ENCODE measurements around the gene TNS3.
"Not testable (repeated sequence)": the region's sequence is repeated elsewhere in the genome, so short reads cannot be mapped to it uniquely, and the experiment has no call there.

The TNS3 gene

GRCh38 chr7:47587976-47588375, 6.1 kb upstream of the TNS3 start:
- DNase-seq, result no peak
- no peak overlapping the region for H3K9ac ChIP-seq (ENCODE audit: low read length)
- peaks cover 0 to 45% of the 10 kb centered on the region in 2 experiments for H3K27me3 ChIP-seq (ENCODE audit: control insufficient read depth in 1 of 2, insufficient read depth in 1 of 2, low read length in 2 of 2)
- H3K9me3 ChIP-seq (ENCODE audit: control insufficient read depth, low read length), result peaks cover 6% of the 10 kb centered on the region
- no peak overlapping the region for H3K23ac ChIP-seq (ENCODE audit: low read length in 2 of 2)
- H3K4me3 ChIP-seq (ENCODE audit: insufficient read depth in 1 of 2, low read depth in 1 of 2, low read length in 2 of 2), result no peak overlapping the region
- H3K79me1 ChIP-seq (replicated peaks; ENCODE audit: low read length, poor library complexity, severe bottlenecking), result no peaks in the 10 kb centered on the region
- no peak overlapping the region for H3K14ac ChIP-seq (ENCODE audit: low read length in 2 of 2)
- H2BK12ac ChIP-seq (ENCODE audit: low read length in 2 of 2), result peak overlapping the region in 1 of 2 experiments; percentile 88
- no peak overlapping the region for H3K4ac ChIP-seq (ENCODE audit: low read depth in 1 of 2, low read length in 2 of 2)
- H2BK15ac ChIP-seq (ENCODE audit: low read depth, poor library complexity, severe bottlenecking), result no peak overlapping the region
- peaks cover 23% of the 10 kb centered on the region for H3K4me1 ChIP-seq (ENCODE audit: control insufficient read depth, insufficient read depth, low read depth, low read length)
- no peaks in the 10 kb centered on the region for H3K36me3 ChIP-seq (ENCODE audit: control insufficient read depth in 1 of 2, insufficient read depth in 2 of 2, low read depth in 1 of 2, low read length in 2 of 2)
- H3K4me2 ChIP-seq (ENCODE audit: low read length, poor library complexity, severe bottlenecking), result no peak overlapping the region
- H2AK5ac ChIP-seq (ENCODE audit: low read length, severe bottlenecking), result no peak overlapping the region
- no peak overlapping the region for H2AFZ ChIP-seq (ENCODE audit: low read depth, low read length)
- H2BK5ac ChIP-seq (ENCODE audit: low read depth, low read length, poor library complexity, severe bottlenecking), result no peak overlapping the region
- no peak overlapping the region for H2BK120ac ChIP-seq (ENCODE audit: low read depth, low read length)
- WGBS, result 96% methylated on average over 8 of the region's 9 CpGs
- no peak overlapping the region for H4K91ac ChIP-seq (ENCODE audit: low read length)
- H4K8ac ChIP-seq (ENCODE audit: low read length), result no peak overlapping the region
- no peak overlapping the region for H3K27ac ChIP-seq (ENCODE audit: low read length, poor library complexity, severe bottlenecking)
- no peak overlapping the region for H3K18ac ChIP-seq (ENCODE audit: low read depth in 1 of 2, low read length in 2 of 2)

- peak overlapping the region; percentile 40 for H4K91ac ChIP-seq (ENCODE audit: low read length)
- H2BK5ac ChIP-seq (ENCODE audit: low read depth, low read length, poor library complexity, severe bottlenecking), result no peak overlapping the region
- peak overlapping the region; percentile 42 for H2BK120ac ChIP-seq (ENCODE audit: low read depth, low read length)
- 88% methylated on average over 7 of the region's 7 CpGs for WGBS
- no peaks in the 10 kb centered on the region for H3K79me1 ChIP-seq (replicated peaks; ENCODE audit: low read length, poor library complexity, severe bottlenecking)
- no peak overlapping the region for H4K8ac ChIP-seq (ENCODE audit: low read length)
- no peak overlapping the region for H3K23ac ChIP-seq (ENCODE audit: low read length in 2 of 2)
- DNase-seq, result no peak
- H2AK5ac ChIP-seq (ENCODE audit: low read length, severe bottlenecking), result no peak overlapping the region
- peak overlapping the region; percentile 37 to 88 for H2BK12ac ChIP-seq (ENCODE audit: low read length in 2 of 2)
- H3K14ac ChIP-seq (ENCODE audit: low read length in 2 of 2), result no peak overlapping the region
- H3K9me3 ChIP-seq (ENCODE audit: control insufficient read depth, low read length), result peaks cover 6% of the 10 kb centered on the region
- H3K27me3 ChIP-seq (ENCODE audit: control insufficient read depth in 1 of 2, insufficient read depth in 1 of 2, low read length in 2 of 2), result peaks cover 0 to 51% of the 10 kb centered on the region in 2 experiments
- no peak overlapping the region for H3K18ac ChIP-seq (ENCODE audit: low read depth in 1 of 2, low read length in 2 of 2)
- no peak overlapping the region for H3K4ac ChIP-seq (ENCODE audit: low read depth in 1 of 2, low read length in 2 of 2)
- peaks cover 26% of the 10 kb centered on the region for H3K4me1 ChIP-seq (ENCODE audit: control insufficient read depth, insufficient read depth, low read depth, low read length)
- H3K27ac ChIP-seq (ENCODE audit: low read length, poor library complexity, severe bottlenecking), result no peak overlapping the region
- no peak overlapping the region for H2AFZ ChIP-seq (ENCODE audit: low read depth, low read length)
- H2BK15ac ChIP-seq (ENCODE audit: low read depth, poor library complexity, severe bottlenecking), result peak overlapping the region; percentile 60
- no peak overlapping the region for H3K4me2 ChIP-seq (ENCODE audit: low read length, poor library complexity, severe bottlenecking)
- no peak overlapping the region for H3K4me3 ChIP-seq (ENCODE audit: insufficient read depth in 1 of 2, low read depth in 1 of 2, low read length in 2 of 2)
- no peaks in the 10 kb centered on the region for H3K36me3 ChIP-seq (ENCODE audit: control insufficient read depth in 1 of 2, insufficient read depth in 2 of 2, low read depth in 1 of 2, low read length in 2 of 2)
- no peak overlapping the region for H3K9ac ChIP-seq (ENCODE audit: low read length)
Observed at GRCh38 chr7:47587351-47587750, 5.4 kb upstream of the TNS3 start.

- Histone ChIP-seq H2BK120ac (ENCODE audit: low read depth, low read length) (no peak overlapping the region), H4K8ac (ENCODE audit: low read length) (peak overlapping the region; percentile 43), H3K9me3 (ENCODE audit: control insufficient read depth, low read length) (peaks cover 6% of the 10 kb centered on the region), H3K27ac (ENCODE audit: low read length, poor library complexity, severe bottlenecking) (no peak overlapping the region), H3K23ac (ENCODE audit: low read length in 2 of 2) (no peak overlapping the region), H4K91ac (ENCODE audit: low read length) (peak overlapping the region; percentile 28), H2AK5ac (ENCODE audit: low read length, severe bottlenecking) (peak overlapping the region; percentile 17), H3K27me3 (ENCODE audit: control insufficient read depth in 1 of 2, insufficient read depth in 1 of 2, low read length in 2 of 2) (peaks cover 0 to 55% of the 10 kb centered on the region in 2 experiments), H3K18ac (ENCODE audit: low read depth in 1 of 2, low read length in 2 of 2) (peak overlapping the region in 1 of 2 experiments; percentile 2), H2BK5ac (ENCODE audit: low read depth, low read length, poor library complexity, severe bottlenecking) (no peak overlapping the region), H3K79me1 (replicated peaks; ENCODE audit: low read length, poor library complexity, severe bottlenecking) (no peaks in the 10 kb centered on the region), H2BK15ac (ENCODE audit: low read depth, poor library complexity, severe bottlenecking) (no peak overlapping the region), H3K4ac (ENCODE audit: low read depth in 1 of 2, low read length in 2 of 2) (no peak overlapping the region), H3K4me1 (ENCODE audit: control insufficient read depth, insufficient read depth, low read depth, low read length) (peaks cover 26% of the 10 kb centered on the region), H3K9ac (ENCODE audit: low read length) (no peak overlapping the region), H3K4me3 (ENCODE audit: insufficient read depth in 1 of 2, low read depth in 1 of 2, low read length in 2 of 2) (no peak overlapping the region), H3K4me2 (ENCODE audit: low read length, poor library complexity, severe bottlenecking) (no peak overlapping the region), H3K14ac (ENCODE audit: low read length in 2 of 2) (no peak overlapping the region), H3K36me3 (ENCODE audit: control insufficient read depth in 1 of 2, insufficient read depth in 2 of 2, low read depth in 1 of 2, low read length in 2 of 2) (no peaks in the 10 kb centered on the region), H2BK12ac (ENCODE audit: low read length in 2 of 2) (peak overlapping the region in 1 of 2 experiments; percentile 4), H2AFZ (ENCODE audit: low read depth, low read length) (no peak overlapping the region)
- DNase-seq, result no peak
- 95% methylated on average over 3 of the region's 3 CpGs for WGBS
Observed at GRCh38 chr7:47586925-47587324, 5.0 kb upstream of the TNS3 start.

GRCh38 chr7:47586161-47586670, 4.3 kb upstream of the TNS3 start:
- not testable (repeated sequence) for H2AK5ac ChIP-seq (ENCODE audit: low read length, severe bottlenecking); DNase-seq; H3K4me3 ChIP-seq (ENCODE audit: insufficient read depth in 1 of 2, low read depth in 1 of 2, low read length in 2 of 2); H3K36me3 ChIP-seq (ENCODE audit: control insufficient read depth in 1 of 2, insufficient read depth in 2 of 2, low read depth in 1 of 2, low read length in 2 of 2); H3K79me1 ChIP-seq (replicated peaks; ENCODE audit: low read length, poor library complexity, severe bottlenecking); H3K14ac ChIP-seq (ENCODE audit: low read length in 2 of 2); H2AFZ ChIP-seq (ENCODE audit: low read depth, low read length); H2BK12ac ChIP-seq (ENCODE audit: low read length in 2 of 2); H3K4ac ChIP-seq (ENCODE audit: low read depth in 1 of 2, low read length in 2 of 2); H4K91ac ChIP-seq (ENCODE audit: low read length); H3K27ac ChIP-seq (ENCODE audit: low read length, poor library complexity, severe bottlenecking); H2BK120ac ChIP-seq (ENCODE audit: low read depth, low read length); H3K9me3 ChIP-seq (ENCODE audit: control insufficient read depth, low read length); H2BK5ac ChIP-seq (ENCODE audit: low read depth, low read length, poor library complexity, severe bottlenecking); H3K18ac ChIP-seq (ENCODE audit: low read depth in 1 of 2, low read length in 2 of 2); H4K8ac ChIP-seq (ENCODE audit: low read length); H3K23ac ChIP-seq (ENCODE audit: low read length in 2 of 2); H3K4me2 ChIP-seq (ENCODE audit: low read length, poor library complexity, severe bottlenecking); H2BK15ac ChIP-seq (ENCODE audit: low read depth, poor library complexity, severe bottlenecking); H3K9ac ChIP-seq (ENCODE audit: low read length)
- H3K4me1 ChIP-seq (ENCODE audit: control insufficient read depth, insufficient read depth, low read depth, low read length), result peaks cover 24% of the 10 kb centered on the region
- WGBS, result 95% methylated on average over 6 of the region's 7 CpGs
- H3K27me3 ChIP-seq (ENCODE audit: control insufficient read depth in 1 of 2, insufficient read depth in 1 of 2, low read length in 2 of 2), result peaks cover 0 to 50% of the 10 kb centered on the region in 2 experiments

All from mesenchymal stem cell (in vitro differentiated cells and primary cell).